ENCODE data around the gene CTSC.

CTSC gene

GRCh38 chr11:88315015-88315414 lies 22.5 kb downstream of the CTSC start:
- DNase-seq: no peak

GRCh38 chr11:88313441-88313840 lies 24.1 kb downstream of the CTSC start:
- peak; percentile 15 for DNase-seq

GRCh38 chr11:88312628-88313027 lies 24.9 kb downstream of the CTSC start:
- DNase-seq: no peak

- no peak for DNase-seq
These were observed 27.3 kb downstream of the CTSC start for GRCh38 chr11:88310246-88310645.

GRCh38 chr11:88308576-88308975 lies 29.0 kb downstream of the CTSC start:
- DNase-seq: peak; percentile 18

GRCh38 chr11:88307749-88308425 lies 29.6 kb downstream of the CTSC start:
- no peak for DNase-seq

- DNase-seq: no peak
These were observed 30.8 kb downstream of the CTSC start for GRCh38 chr11:88306785-88307184.

GRCh38 chr11:88305430-88305829 lies 32.1 kb downstream of the CTSC start:
- DNase-seq: no peak

GRCh38 chr11:88304352-88304751 lies 33.2 kb downstream of the CTSC start:
- DNase-seq: no peak

- DNase-seq: no peak
These were observed 34.5 kb downstream of the CTSC start for GRCh38 chr11:88303037-88303436.

- DNase-seq: no peak
These were observed 35.9 kb downstream of the CTSC start for GRCh38 chr11:88301488-88302140.

GRCh38 chr11:88300888-88301487 lies 36.5 kb downstream of the CTSC start:
- DNase-seq: no peak

GRCh38 chr11:88297863-88298262 lies 39.7 kb downstream of the CTSC start:
- peak; percentile 87 for DNase-seq

GRCh38 chr11:88297421-88297820 lies 40.1 kb downstream of the CTSC start:
- peak; percentile 95 for DNase-seq

GRCh38 chr11:88295028-88295427 lies 42.5 kb downstream of the CTSC start:
- DNase-seq: no peak

GRCh38 chr11:88293931-88294330 lies 43.6 kb downstream of the CTSC start:
- peak; percentile 13 for DNase-seq

GRCh38 chr11:88292171-88292843 lies 45.2 kb downstream of the CTSC start:
- peak; percentile 91 for DNase-seq

GRCh38 chr11:88288560-88288959 lies 49.0 kb downstream of the CTSC start:
- peak; percentile 29 for DNase-seq

- peak; percentile 34 for DNase-seq
These were observed 53.0 kb downstream of the CTSC start for GRCh38 chr11:88284336-88285050.

GRCh38 chr11:88282747-88283515 lies 54.6 kb downstream of the CTSC start:
- DNase-seq: peak; percentile 38

GRCh38 chr11:88281317-88281712 lies 56.2 kb downstream of the CTSC start:
- peak; percentile 64 for DNase-seq

GRCh38 chr11:88280673-88281316 lies 56.7 kb downstream of the CTSC start:
- peak; percentile 27 for DNase-seq
